Stomach smooth muscle (tissue), 2 donors: ENCODE data around the gene SAV1.
A peak's percentile ranks its signal among the peaks of the same experiment; 100 is the strongest.
"Not testable (repeated sequence)": the region's sequence is repeated elsewhere in the genome, so short reads cannot be mapped to it uniquely, and the experiment has no call there.

Experiments used
- H3K27ac ChIP-seq: one replicate; pipeline ENCODE4 v1.7.0; 2013; ENCODE audit warnings: mild to moderate bottlenecking, low read length, inconsistent platforms
- H3K27me3 ChIP-seq, 2 donors: one replicate each; pipeline ENCODE4 v1.7.0; 2013; ENCODE audit warnings: low read length in 2 of 2; ENCODE audit not compliant: insufficient read depth in 2 of 2, control insufficient read depth in 1 of 2
- H3K36me3 ChIP-seq, 2 donors: one replicate each; pipeline ENCODE4 v1.7.0; 2013; ENCODE audit warnings: low read length in 2 of 2; ENCODE audit not compliant: control insufficient read depth in 2 of 2, insufficient read depth in 2 of 2
- H3K4me1 ChIP-seq: one replicate; pipeline ENCODE4 v1.7.0; 2013; ENCODE audit warnings: low read length; ENCODE audit not compliant: control insufficient read depth, insufficient read depth
- H3K4me3 ChIP-seq, 2 donors: one replicate each; pipeline ENCODE4 v1.7.0; 2013; ENCODE audit warnings: low read length in 2 of 2
- H3K9ac ChIP-seq, 2 donors: one replicate each; pipeline ENCODE4 v1.7.0; 2013; ENCODE audit warnings: low read length in 2 of 2, mild to moderate bottlenecking in 1 of 2
- H3K9me3 ChIP-seq, 2 donors: one replicate each; pipeline ENCODE4 v1.7.0; 2013; ENCODE audit warnings: low read length in 2 of 2; ENCODE audit not compliant: control insufficient read depth in 2 of 2
- donor health status: healthy.
- donor health status: Pancreatic carcinoma.

The SAV1 gene

DNA sequence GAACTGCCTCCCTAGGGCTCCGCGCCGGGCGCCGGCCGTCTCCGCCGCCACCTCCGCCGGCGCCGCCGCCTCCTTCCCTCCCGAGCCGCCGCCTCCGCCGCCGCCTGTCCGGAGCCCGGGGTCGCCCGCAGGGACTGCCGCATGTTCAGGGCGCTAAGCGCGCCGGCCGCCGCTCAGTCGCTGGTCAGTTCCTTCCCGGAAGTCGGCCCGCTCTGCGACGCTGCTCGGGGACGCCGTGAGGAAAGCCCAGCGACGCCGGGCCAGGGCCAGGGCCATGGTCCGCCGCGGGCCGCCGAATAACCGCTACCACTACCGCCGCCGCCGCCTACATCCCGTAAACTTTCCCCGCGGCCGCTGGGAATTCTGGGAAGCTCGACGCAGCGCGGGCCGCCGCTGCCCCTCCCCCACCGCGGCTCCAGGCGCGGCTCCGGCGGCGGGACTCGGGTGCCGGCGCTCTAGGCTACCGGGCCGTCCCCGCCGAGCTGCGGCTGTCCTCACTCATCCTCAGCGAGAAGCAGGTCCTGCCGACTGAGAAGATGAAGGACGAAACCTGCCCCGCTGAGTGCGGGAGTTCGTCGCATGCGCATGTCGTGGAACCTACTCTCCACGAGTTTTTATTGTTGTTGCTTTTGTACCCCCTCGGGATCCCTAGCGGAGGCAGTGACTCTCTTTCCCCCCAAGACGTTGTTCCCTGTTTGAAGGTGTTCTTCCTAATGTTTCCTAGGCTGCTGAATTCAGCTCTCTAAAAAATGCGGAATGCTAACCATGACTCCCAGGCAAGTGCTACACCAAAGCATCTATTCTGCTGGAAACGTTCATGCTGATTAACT lies at the start of gene SAV1:
Gene SAV1, minus strand, starts transcription at position 311 of the 830 bp plus-strand sequence. CDS start 339 bp downstream, outside the sequence.
- Histone ChIP-seq H3K4me3 (peak within 1 kb of the TSS; percentile 63 to 90), H3K9me3 (no peaks in the 10 kb centered on the region), H3K27ac (peak within 1 kb of the TSS; percentile 84), H3K27me3 (no peaks in the 10 kb centered on the region), H3K4me1 (peaks cover 4% of the 10 kb centered on the region), H3K9ac (peak within 1 kb of the TSS; percentile 91 to 96), H3K36me3 (peaks cover 0 to 3% of the 10 kb centered on the region in 2 donors)

GRCh38 chr14:50717811-50718210 lies 49.7 kb upstream of the SAV1 start:
- Histone ChIP-seq H3K27ac (no peak overlapping the region), H3K27me3 (no peaks in the 10 kb centered on the region), H3K9ac (no peak overlapping the region), H3K4me1 (no peaks in the 10 kb centered on the region), H3K9me3 (no peaks in the 10 kb centered on the region), H3K4me3 (no peak overlapping the region), H3K36me3 (peaks cover 3 to 4% of the 10 kb centered on the region in 2 donors)

- Histone ChIP-seq H3K9me3 (no peaks in the 10 kb centered on the region), H3K9ac (no peak overlapping the region), H3K4me3 (no peak overlapping the region), H3K36me3 (no peaks in the 10 kb centered on the region), H3K27me3 (no peaks in the 10 kb centered on the region), H3K4me1 (no peaks in the 10 kb centered on the region), H3K27ac (no peak overlapping the region)
Measured at GRCh38 chr14:50714450-50715073, 46.5 kb upstream of the SAV1 start.

GRCh38 chr14:50711043-50711442 lies 42.9 kb upstream of the SAV1 start:
- Histone ChIP-seq H3K36me3 (no peaks in the 10 kb centered on the region), H3K27ac (no peak overlapping the region), H3K9me3 (no peaks in the 10 kb centered on the region), H3K4me3 (no peak overlapping the region), H3K9ac (no peak overlapping the region), H3K4me1 (no peaks in the 10 kb centered on the region), H3K27me3 (no peaks in the 10 kb centered on the region)

DNA sequence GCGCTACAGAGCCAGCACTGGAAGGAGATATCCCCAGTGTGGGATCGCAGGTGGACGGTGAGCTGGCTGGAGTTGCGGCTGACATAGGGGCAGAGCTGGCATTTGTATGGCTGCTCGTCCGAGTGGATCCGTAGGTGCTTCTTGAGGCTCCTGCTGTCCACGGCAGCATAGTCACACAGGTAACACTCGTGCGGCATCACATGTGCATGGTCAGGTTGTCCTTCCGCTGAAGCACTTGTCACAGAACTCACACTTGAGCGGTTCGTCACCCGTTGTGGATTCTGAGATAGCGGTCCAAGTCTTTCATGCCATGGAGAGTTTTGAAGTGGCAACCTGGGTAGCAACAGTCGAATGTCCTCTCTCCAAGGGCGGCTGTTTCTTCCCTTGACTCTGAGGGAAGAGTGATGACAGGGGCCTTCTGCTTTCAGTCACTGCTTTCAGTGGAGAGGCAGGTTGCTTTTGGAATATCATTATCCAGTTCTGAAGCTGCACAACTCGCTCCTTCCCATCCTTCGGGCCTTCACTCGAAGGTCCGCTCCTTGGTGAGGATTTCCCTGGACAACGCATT lies 37.0 kb upstream of the SAV1 start:
- H3K36me3 ChIP-seq, result no peaks in the 10 kb centered on the region
- no peaks in the 10 kb centered on the region for H3K27me3 ChIP-seq
- no peak overlapping the region for H3K9ac ChIP-seq
- no peaks in the 10 kb centered on the region for H3K4me1 ChIP-seq
- no peak overlapping the region for H3K27ac ChIP-seq
- no peak overlapping the region for H3K4me3 ChIP-seq
- no peaks in the 10 kb centered on the region for H3K9me3 ChIP-seq

GRCh38 chr14:50704454-50705010 lies 36.4 kb upstream of the SAV1 start:
- Histone ChIP-seq H3K27me3 (no peaks in the 10 kb centered on the region), H3K36me3 (no peaks in the 10 kb centered on the region), H3K9ac (no peak overlapping the region), H3K27ac (no peak overlapping the region), H3K4me1 (no peaks in the 10 kb centered on the region), H3K9me3 (no peaks in the 10 kb centered on the region), H3K4me3 (no peak overlapping the region)

DNA sequence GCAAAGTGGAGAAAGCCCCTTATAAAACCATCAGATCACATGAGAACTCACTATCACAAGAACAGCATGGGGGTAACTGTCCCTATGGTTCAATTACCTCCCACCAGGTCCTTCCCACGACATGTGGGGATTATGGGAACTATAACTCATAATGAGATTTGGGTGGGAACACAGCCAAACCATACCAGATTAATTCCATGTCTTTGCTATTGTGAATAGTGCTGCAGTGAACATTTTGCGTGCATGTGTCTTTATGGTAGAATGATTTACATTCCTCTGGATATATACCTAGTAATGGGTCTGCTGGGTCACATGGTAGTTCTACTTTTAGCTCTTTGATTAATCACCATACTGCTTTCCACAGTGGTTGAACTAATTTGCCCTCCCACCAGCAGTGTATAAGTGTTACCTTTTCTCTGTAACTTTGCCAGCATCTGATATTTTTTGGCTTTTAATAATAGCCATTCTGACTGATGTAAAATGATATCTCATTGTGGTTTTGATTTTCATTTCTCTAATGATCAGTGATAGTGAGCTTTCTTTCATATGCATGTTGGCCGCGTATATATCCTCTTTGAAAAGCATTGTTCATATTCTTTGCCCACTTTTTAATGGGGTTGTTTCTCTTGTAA lies 29.7 kb upstream of the SAV1 start:
- Histone ChIP-seq H3K36me3 (no peaks in the 10 kb centered on the region), H3K27me3 (peaks cover 0 to 2% of the 10 kb centered on the region in 2 donors), H3K4me3 (no peak overlapping the region), H3K9ac (no peak overlapping the region), H3K4me1 (no peaks in the 10 kb centered on the region), H3K27ac (no peak overlapping the region), H3K9me3 (no peaks in the 10 kb centered on the region)

DNA sequence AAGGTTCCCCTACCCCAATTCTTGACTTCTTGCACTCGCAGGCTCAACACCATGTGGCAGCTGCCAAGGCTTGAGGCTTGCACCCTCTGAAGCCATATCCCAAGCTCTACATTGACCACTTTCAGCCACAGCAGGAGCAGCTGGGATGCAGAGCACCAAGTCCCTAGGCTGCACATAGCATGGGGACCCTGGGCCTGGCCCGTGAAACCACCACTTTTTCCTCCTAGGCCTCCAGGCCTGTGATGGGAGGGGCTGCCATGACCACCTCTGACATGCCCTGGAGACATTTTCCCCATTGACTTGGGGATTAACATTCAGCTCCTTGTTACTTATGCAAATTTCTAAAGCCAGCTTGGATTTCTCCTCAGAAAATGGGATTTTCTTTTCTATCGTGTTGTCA lies 26.2 kb upstream of the SAV1 start:
- H3K4me1 ChIP-seq, H3K27me3 ChIP-seq, H3K9ac ChIP-seq, H3K36me3 ChIP-seq, H3K9me3 ChIP-seq, H3K27ac ChIP-seq, H3K4me3 ChIP-seq: not testable (repeated sequence)

DNA sequence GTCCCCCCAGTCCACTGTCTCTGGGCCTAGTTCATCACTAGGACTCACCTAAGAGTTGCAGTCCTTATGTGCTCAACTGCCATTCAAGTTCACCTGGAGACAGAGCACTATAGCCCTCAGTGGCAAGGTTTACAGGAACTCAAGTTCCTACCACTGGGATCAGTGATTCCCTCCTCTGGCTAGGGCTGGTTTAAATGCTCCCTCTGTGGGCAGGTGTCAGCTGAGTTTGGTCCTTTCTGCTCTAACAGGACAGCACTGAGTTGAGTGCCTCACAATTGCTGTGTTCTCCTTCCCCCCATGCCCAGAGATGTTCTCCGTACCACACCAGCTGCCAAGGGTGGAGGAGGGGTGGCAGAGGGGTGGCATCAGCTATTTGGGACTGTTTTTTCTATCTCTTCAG lies 20.8 kb upstream of the SAV1 start:
- H3K36me3 ChIP-seq, result no peaks in the 10 kb centered on the region
- H3K4me3 ChIP-seq, result no peak overlapping the region
- no peak overlapping the region for H3K27ac ChIP-seq
- H3K27me3 ChIP-seq, result peaks cover 0 to 2% of the 10 kb centered on the region in 2 donors
- H3K4me1 ChIP-seq, result no peaks in the 10 kb centered on the region
- no peaks in the 10 kb centered on the region for H3K9me3 ChIP-seq
- no peak overlapping the region for H3K9ac ChIP-seq

- Histone ChIP-seq H3K9ac (no peak overlapping the region), H3K27me3 (no peaks in the 10 kb centered on the region), H3K9me3 (no peaks in the 10 kb centered on the region), H3K36me3 (no peaks in the 10 kb centered on the region), H3K4me3 (no peak overlapping the region), H3K4me1 (no peaks in the 10 kb centered on the region), H3K27ac (no peak overlapping the region)
Measured at GRCh38 chr14:50679674-50680073, 11.6 kb upstream of the SAV1 start.
